ENCODE data around the gene REXO1. TPM values are rescaled to one million over a fixed set of nuclear protein-coding genes. Genes with fewer than 3 reads are reported as not detected.

The REXO1 gene
- total RNA-seq, 1 experiment from 2014 or later, result 52.2 TPM

- intact Hi-C loops (cut with micrococcal nuclease), result no loop called here
- Histone ChIP-seq H3K27ac (ENCODE audit: low read depth, low read length) (no peak overlapping the region), H3K27me3 (ENCODE audit: insufficient read depth, low read length) (no peaks in the 10 kb centered on the region), H3K9me2 (ENCODE audit: insufficient read depth) (no peaks in the 10 kb centered on the region), H3K4me3 (replicated peaks in 1 of 2; ENCODE audit: low read depth in 1 of 2, low read length in 2 of 2) (no peak overlapping the region), H3K9ac (ENCODE audit: low read length) (no peak overlapping the region), H3K79me2 (ENCODE audit: insufficient read depth, low read length) (no peaks in the 10 kb centered on the region), H3K4me2 (ENCODE audit: low read length) (no peak overlapping the region), H2AFZ (ENCODE audit: low read depth, low read length, poor library complexity, severe bottlenecking) (no peak overlapping the region), H3K4me1 (ENCODE audit: control insufficient read depth in 1 of 2, insufficient read depth in 2 of 2, low read length in 2 of 2) (no peaks in the 10 kb centered on the region), H4K20me1 (ENCODE audit: insufficient read depth) (no peaks in the 10 kb centered on the region), H3K36me3 (ENCODE audit: control insufficient read depth in 1 of 2, insufficient read depth in 2 of 2, low read length in 2 of 2) (no peaks in the 10 kb centered on the region), H3K9me3 (ENCODE audit: control insufficient read depth in 1 of 2, insufficient read depth in 1 of 2, low read depth in 1 of 2, low read length in 2 of 2) (peaks cover 0 to 12% of the 10 kb centered on the region in 2 experiments; a peak in 1 of 4 replicates)
- DNase-seq (ENCODE audit: low read depth, low spot score), result no peak
- ATAC-seq, result no peak
- ChIA-PET POLR2A (no interaction called here), CTCF (interaction anchor here (1.2 to 1.9 kb wide), 2 partner anchors 10 kb away, joined by 4 read pairs; no protein-coding TSS in a partner anchor), RAD21 (ENCODE audit: low non-redundant PET in 1 of 2, low total read pairs in 2 of 2, uncharacterized antibody in 2 of 2, unreplicated experiment in 2 of 2) (no interaction called here)
- no peak for TF ChIP-seq CBX3 (IDR thresholded peaks at IDR 0.05; ENCODE audit: low read depth)
- no peak for TF ChIP-seq POLR2AphosphoS5 (IDR thresholded peaks at IDR 0.05; ENCODE audit: low read depth, low read length)
- TF ChIP-seq ZFX (IDR thresholded peaks at IDR 0.05), result no peak
- TF ChIP-seq TCF7L2 (IDR thresholded peaks at IDR 0.05; ENCODE audit: borderline replicate concordance, extremely low read depth, insufficient read depth, insufficient read length), result no peak
- TF ChIP-seq CTCF (IDR thresholded peaks at IDR 0.05 in 2 of 3, conservative IDR thresholded peaks at IDR 0.05 in 1 of 3; ENCODE audit: borderline replicate concordance in 1 of 3, insufficient read depth in 1 of 3, low read depth in 2 of 3, low read length in 2 of 3), result no peak
- no peak for TF ChIP-seq ZBTB33 (IDR thresholded peaks at IDR 0.05; ENCODE audit: extremely low read depth, insufficient replicate concordance, low read length)
- no peak for TF ChIP-seq ELF1 (IDR thresholded peaks at IDR 0.05; ENCODE audit: borderline replicate concordance, low read depth)
- TF ChIP-seq RAD21 (IDR thresholded peaks at IDR 0.05; ENCODE audit: low read depth), result no peak
- TF ChIP-seq ZNF274 (IDR thresholded peaks at IDR 0.05; ENCODE audit: low read depth, low read length), result no peak
- TF ChIP-seq ATF3 (IDR thresholded peaks at IDR 0.05), result no peak
- no peak for TF ChIP-seq MAX (IDR thresholded peaks at IDR 0.05)
- no peak for TF ChIP-seq FOSL1 (IDR thresholded peaks at IDR 0.05; ENCODE audit: low read depth)
- no peak for TF ChIP-seq POLR2A (IDR thresholded peaks at IDR 0.05; ENCODE audit: borderline replicate concordance, extremely low read depth, insufficient read depth, insufficient read length)
- TF ChIP-seq EGR1 (IDR thresholded peaks at IDR 0.05; ENCODE audit: low read depth), result no peak
- TF ChIP-seq JUND (IDR thresholded peaks at IDR 0.05), result no peak
- TF ChIP-seq REST (IDR thresholded peaks at IDR 0.05; ENCODE audit: low read depth), result no peak
- no TSS peak for BruUV-seq (replicated peaks)
Observed at GRCh38 chr19:1783354-1783753, 64.9 kb downstream of the REXO1 start.
